Keratinocyte (primary cell): ENCODE data around the gene IFT122. TPM values are rescaled to one million over a fixed set of nuclear protein-coding genes. Genes with fewer than 3 reads are reported as not detected.
"Not testable (repeated sequence)": the region's sequence is repeated elsewhere in the genome, so short reads cannot be mapped to it uniquely, and the experiment has no call there.

Experiments
- DNase-seq: peaks from one replicate; pipeline ENCODE4 v3.0.0-alpha.2; 2011; ENCODE audit warnings: low read depth, missing footprints, low spot score
- FAIRE-seq: peaks from 2 replicates; lab custom pipeline; 2011; peaks lifted over from hg19 to GRCh38; lab: Jason Lieb, UNC
- H2AFZ ChIP-seq: 2 replicates; pipeline ENCODE4 v1.6.0; 2012; ENCODE audit warnings: low read length, control low read depth, inconsistent platforms; ENCODE audit not compliant: control insufficient read depth
- H3K27ac ChIP-seq: 2 replicates; pipeline ENCODE4 v1.5.1; 2011; ENCODE audit warnings: low read length; ENCODE audit not compliant: control insufficient read depth, insufficient read depth
- H3K27me3 ChIP-seq: 3 replicates; pipeline ENCODE4 v1.6.0; 2011; ENCODE audit warnings: low read length; ENCODE audit not compliant: control insufficient read depth, insufficient read depth; ENCODE audit errors: extremely low read depth
- H3K36me3 ChIP-seq, 2 experiments: 2 replicates in 1 of 2; 3 replicates in 1 of 2; pipeline ENCODE4 v1.5.1; 2011; ENCODE audit warnings: low read length in 2 of 2, mild to moderate bottlenecking in 1 of 2; ENCODE audit not compliant: control insufficient read depth in 2 of 2, insufficient read depth in 2 of 2; ENCODE audit errors: extremely low read depth in 1 of 2
- H3K4me1 ChIP-seq: 3 replicates; pipeline ENCODE4 v1.5.1; 2011; ENCODE audit warnings: low read length; ENCODE audit not compliant: control insufficient read depth, insufficient read depth; ENCODE audit errors: extremely low read depth
- H3K4me2 ChIP-seq: 3 replicates; pipeline ENCODE4 v1.6.0; 2011; ENCODE audit warnings: low read depth, low read length; ENCODE audit not compliant: control insufficient read depth, insufficient read depth; ENCODE audit errors: extremely low read depth
- H3K4me3 ChIP-seq, 3 experiments: fragments of 200-600 bp in 1 of 3; sonication (generic) in 1 of 3; 2 replicates in 2 of 3; 3 replicates in 1 of 3; pipeline ENCODE4 v1.5.1; 2011 to 2016; ENCODE audit warnings: low read length in 3 of 3, mild to moderate bottlenecking in 3 of 3, control low read depth in 2 of 3, inconsistent platforms in 1 of 3, low read depth in 1 of 3, mixed read lengths in 1 of 3, mixed run types in 1 of 3, moderate library complexity in 1 of 3; ENCODE audit not compliant: control insufficient read depth in 2 of 3, insufficient read depth in 2 of 3; ENCODE audit errors: extremely low read depth in 1 of 3
- H3K79me2 ChIP-seq: 2 replicates; pipeline ENCODE4 v1.6.0; 2012; ENCODE audit warnings: low read length; ENCODE audit not compliant: control insufficient read depth, insufficient read depth
- H3K9ac ChIP-seq: 3 replicates; pipeline ENCODE4 v1.6.0; 2011; ENCODE audit warnings: low read length; ENCODE audit not compliant: control insufficient read depth, insufficient read depth; ENCODE audit errors: extremely low read depth
- H3K9me1 ChIP-seq: 3 replicates; pipeline ENCODE4 v1.6.0; 2011; ENCODE audit warnings: low read length; ENCODE audit not compliant: control insufficient read depth, insufficient read depth; ENCODE audit errors: extremely low read depth
- H3K9me3 ChIP-seq: 2 replicates; pipeline ENCODE4 v1.5.1; 2012; ENCODE audit warnings: low read depth, low read length; ENCODE audit not compliant: control insufficient read depth
- H4K20me1 ChIP-seq: 3 replicates; pipeline ENCODE4 v1.6.0; 2011; ENCODE audit warnings: low read length; ENCODE audit not compliant: control insufficient read depth, insufficient read depth; ENCODE audit errors: extremely low read depth
- CTCF ChIP-seq, 3 experiments: IDR thresholded peaks in 1 of 3; conservative IDR thresholded peaks in 1 of 3; optimal IDR thresholded peaks in 1 of 3; 2 replicates in 2 of 3; 3 replicates in 1 of 3; pipeline versions ENCODE3 to v1.5.1; 2011; ENCODE audit warnings: low read length in 3 of 3, mild to moderate bottlenecking in 3 of 3, moderate library complexity in 2 of 3, control low read depth in 1 of 3, inconsistent platforms in 1 of 3; ENCODE audit not compliant: insufficient read depth in 2 of 3; ENCODE audit errors: extremely low read depth in 1 of 3
- EZH2 ChIP-seq: IDR thresholded peaks from one replicate; pipeline ENCODE4 v1.6.1; 2012; ENCODE audit warnings: inconsistent platforms, mild to moderate bottlenecking, low read length, moderate library complexity
- dilution Hi-C: fragments of 300-500 bp; cut with MboI; formaldehyde crosslinking; loops from one replicate; pipeline ENCODE4 v1.7.0; 2020; ENCODE audit warnings: low sequenced_read_pairs; ENCODE audit not compliant: extremely low pct_ligation_motif_present
- polyA plus RNA-seq, 5 experiments: library from polyadenylated mRNA; depleted of rRNA in 3 of 5; stranded (reverse) in 3 of 5; stranded (forward) in 1 of 5; unstranded in 1 of 5; fragments of >200 nt; gene quantifications; 1 replicate in 1 of 5; 2 replicates in 3 of 5; 3 replicates in 1 of 5; pipeline versions ENCODE4 v1.2.1 to v1.2.3, GENCODE V29; 2011 to 2012; ENCODE audit warnings: missing spikeins in 2 of 5, low read depth in 1 of 5, low replicate concordance in 1 of 5

Gene IFT122
- polyA plus RNA-seq, 1 donor (not counting 4 experiments of a cell fraction or from before 2014, with no cell fraction given): 7.1 TPM

GRCh38 chr3:129412542-129413198, 27.4 kb upstream of the IFT122 start:
- no peaks in the 10 kb centered on the region for H3K27me3 ChIP-seq
- no peaks in the 10 kb centered on the region for H3K9me3 ChIP-seq
- H3K9ac ChIP-seq: no peak overlapping the region
- dilution Hi-C loops: no loop called here
- H3K9me1 ChIP-seq: no peaks in the 10 kb centered on the region
- DNase-seq (no peak), FAIRE-seq (no peak)
- no peak overlapping the region for H2AFZ ChIP-seq
- H3K36me3 ChIP-seq: no peaks in the 10 kb centered on the region
- no peak overlapping the region for H3K4me2 ChIP-seq
- TF ChIP-seq EZH2 (no peak), CTCF (optimal IDR thresholded peaks at IDR 0.05 in 1 of 3, IDR thresholded peaks at IDR 0.05 in 1 of 3, conservative IDR thresholded peaks at IDR 0.05 in 1 of 3; ENCODE audit: extremely low read depth in 1 of 3, insufficient read depth in 2 of 3, low read length in 3 of 3) (no peak)
- H3K79me2 ChIP-seq: no peaks in the 10 kb centered on the region
- H3K27ac ChIP-seq: no peak overlapping the region
- no peak overlapping the region for H3K4me3 ChIP-seq
- no peaks in the 10 kb centered on the region for H4K20me1 ChIP-seq
- H3K4me1 ChIP-seq: peaks cover 4% of the 10 kb centered on the region

- H3K9me3 ChIP-seq, H3K4me2 ChIP-seq, H3K36me3 ChIP-seq, DNase-seq, FAIRE-seq, H3K9ac ChIP-seq, H3K27ac ChIP-seq, dilution Hi-C loops, H3K27me3 ChIP-seq, H3K79me2 ChIP-seq, H3K9me1 ChIP-seq, H3K4me3 ChIP-seq, H3K4me1 ChIP-seq, H4K20me1 ChIP-seq, H2AFZ ChIP-seq: not testable (repeated sequence)
Observed at GRCh38 chr3:129413238-129413637, 26.8 kb upstream of the IFT122 start.
